GM23338 (cell line): ENCODE measurements around the gene KIFC3. TPM values are rescaled to one million over a fixed set of nuclear protein-coding genes. Genes with fewer than 3 reads are reported as not detected.

Experiments
- ATAC-seq: fragments of 200-7000 bp; cut with Tn5 transposase; 3 replicates; pipeline ENCODE4 v1.9.1; 2020
- DNase-seq: peaks from one replicate; pipeline ENCODE4 v3.0.0-alpha.2; 2015; ENCODE audit warnings: low spot score
- H2AFZ ChIP-seq: fragments of 200-600 bp; sonication (generic); 2 replicates; pipeline ENCODE4 v1.8.0; 2016; ENCODE audit warnings: antibody characterized with exemption, mild to moderate bottlenecking, moderate library complexity
- H3F3A ChIP-seq: fragments of 200-600 bp; sonication (generic); replicated peaks from 2 replicates; pipeline ENCODE4 v1.8.0; 2017; ENCODE audit warnings: antibody characterized with exemption, mixed run types, low read depth
- H3K27ac ChIP-seq: fragments of 200-600 bp; sonication (generic); 2 replicates; pipeline ENCODE4 v1.6.1; 2016; ENCODE audit warnings: low read depth
- H3K27me3 ChIP-seq: fragments of 200-600 bp; sonication (generic); 2 replicates; pipeline ENCODE4 v1.8.0; 2016; ENCODE audit warnings: mild to moderate bottlenecking, mixed run types, moderate library complexity; ENCODE audit not compliant: insufficient read depth
- H3K36me3 ChIP-seq: fragments of 200-600 bp; sonication (generic); 2 replicates; pipeline ENCODE4 v1.8.0; 2016; ENCODE audit warnings: mild to moderate bottlenecking; ENCODE audit not compliant: insufficient read depth
- H3K4me1 ChIP-seq: fragments of 200-600 bp; sonication (generic); 2 replicates; pipeline ENCODE4 v1.8.0; 2016; ENCODE audit warnings: mild to moderate bottlenecking, moderate library complexity; ENCODE audit not compliant: insufficient read depth
- H3K4me2 ChIP-seq: fragments of 200-600 bp; sonication (generic); 2 replicates; pipeline ENCODE4 v1.7.1; 2017; ENCODE audit warnings: mixed run types
- H3K4me3 ChIP-seq: fragments of 200-600 bp; sonication (generic); 2 replicates; pipeline ENCODE4 v1.6.1; 2016; ENCODE audit warnings: mixed run types
- H3K79me2 ChIP-seq: fragments of 200-600 bp; sonication (generic); replicated peaks from 2 replicates; pipeline ENCODE4 v1.8.0; 2017; ENCODE audit warnings: mild to moderate bottlenecking; ENCODE audit not compliant: insufficient read depth
- H3K9me2 ChIP-seq: fragments of 200-600 bp; sonication (generic); 2 replicates; pipeline ENCODE4 v1.8.0; 2017; ENCODE audit not compliant: insufficient read depth
- H4K20me1 ChIP-seq: fragments of 200-600 bp; sonication (generic); replicated peaks from 2 replicates; pipeline ENCODE4 v1.8.0; 2017; ENCODE audit warnings: mild to moderate bottlenecking; ENCODE audit not compliant: insufficient read depth
- H3K27ac Mint-ChIP-seq: 2 replicates; pipeline ENCODE4 v1.8.0; 2020; ENCODE audit warnings: inconsistent platforms, mild to moderate bottlenecking, moderate library complexity, mixed read lengths
- H3K27me3 Mint-ChIP-seq: 3 replicates; pipeline ENCODE4 v1.8.0; 2022; ENCODE audit warnings: low read depth, mild to moderate bottlenecking, moderate library complexity, mixed read lengths, inconsistent platforms; ENCODE audit not compliant: insufficient read depth, poor library complexity
- H3K36me3 Mint-ChIP-seq: 3 replicates; pipeline ENCODE4 v1.8.0; 2021; ENCODE audit warnings: low read depth, mild to moderate bottlenecking, inconsistent platforms, moderate library complexity, mixed read lengths
- H3K4me1 Mint-ChIP-seq: 3 replicates; pipeline ENCODE4 v1.8.0; 2020; ENCODE audit warnings: mild to moderate bottlenecking, inconsistent platforms, mixed read lengths
- H3K4me3 Mint-ChIP-seq: 3 replicates; pipeline ENCODE4 v1.8.0; 2021; ENCODE audit warnings: moderate library complexity, mild to moderate bottlenecking, inconsistent platforms, mixed read lengths
- H3K9me3 Mint-ChIP-seq: 3 replicates; pipeline ENCODE4 v1.8.0; 2020; ENCODE audit warnings: moderate library complexity, mild to moderate bottlenecking, inconsistent platforms, mixed read lengths
- CREB1 ChIP-seq: fragments of 250-450 bp; sonication (Bioruptor Pico); IDR thresholded peaks from 2 replicates; pipeline ENCODE4 v1.5.0; 2020; ENCODE audit warnings: low read depth, mild to moderate bottlenecking, moderate library complexity
- EZH2 ChIP-seq: fragments of 200-600 bp; sonication (generic); IDR thresholded peaks from one replicate; pipeline ENCODE4 v1.8.0; 2017; ENCODE audit warnings: antibody characterized with exemption, mild to moderate bottlenecking, low read depth; ENCODE audit not compliant: unreplicated experiment
- JUNB ChIP-seq: IDR thresholded peaks from one replicate; pipeline ENCODE4 v1.6.1; 2016; ENCODE audit warnings: antibody characterized with exemption; ENCODE audit not compliant: unreplicated experiment
- NANOG ChIP-seq: IDR thresholded peaks from 2 replicates; pipeline ENCODE4 v1.6.1; 2016; ENCODE audit warnings: antibody characterized with exemption, borderline replicate concordance
- POLR2AphosphoS5 ChIP-seq: IDR thresholded peaks from 2 replicates; pipeline ENCODE4 v1.6.1; 2016; ENCODE audit warnings: antibody characterized with exemption, low read depth
- STAT1 ChIP-seq: IDR thresholded peaks from one replicate; pipeline ENCODE4 v1.6.1; 2016; ENCODE audit warnings: antibody characterized with exemption; ENCODE audit not compliant: unreplicated experiment
- ZNF114 ChIP-seq: fragments of 250-450 bp; sonication (Bioruptor Pico); IDR thresholded peaks from 2 replicates; pipeline ENCODE4 v1.5.0; 2020; ENCODE audit warnings: mild to moderate bottlenecking, moderate library complexity
- ZNF331 ChIP-seq: fragments of 250-450 bp; sonication (Bioruptor Pico); IDR thresholded peaks from 2 replicates; pipeline ENCODE4 v1.5.0; 2020; ENCODE audit warnings: low read depth, mild to moderate bottlenecking, moderate library complexity
- polyA plus RNA-seq: library from polyadenylated mRNA; unstranded; fragments of >200 nt; fragmentation: Nextera tagmentation; extraction: Ambion mirVana; gene quantifications from 2 replicates; pipeline ENCODE4 v1.2.1, GENCODE V29; 2016
- total RNA-seq: library from RNA; depleted of rRNA; stranded (reverse); fragments of >200 nt; shearing (Covaris generic); gene quantifications from 2 replicates; pipeline ENCODE4 v1.2.3, GENCODE V29; 2014
- TF ChIP-seq, protein P1 (sequence below): IDR thresholded peaks from one replicate; pipeline ENCODE4 v1.6.1; 2018; ENCODE audit warnings: antibody characterized with exemption; ENCODE audit not compliant: unreplicated experiment
- TF ChIP-seq, protein P2 (sequence below), 2 experiments: fragments of 200-600 bp in 1 of 2; sonication (generic) in 1 of 2; conservative IDR thresholded peaks; 2 replicates each; pipeline versions ENCODE4 v1.5.1 to v1.6.1; 2016 to 2017; ENCODE audit warnings: antibody characterized with exemption in 2 of 2, low read depth in 2 of 2, mild to moderate bottlenecking in 2 of 2, moderate library complexity in 1 of 2

Gene KIFC3
- total and polyA plus RNA-seq, 2 experiments from 2014 or later: 4.4 to 12.5 TPM

DNA sequence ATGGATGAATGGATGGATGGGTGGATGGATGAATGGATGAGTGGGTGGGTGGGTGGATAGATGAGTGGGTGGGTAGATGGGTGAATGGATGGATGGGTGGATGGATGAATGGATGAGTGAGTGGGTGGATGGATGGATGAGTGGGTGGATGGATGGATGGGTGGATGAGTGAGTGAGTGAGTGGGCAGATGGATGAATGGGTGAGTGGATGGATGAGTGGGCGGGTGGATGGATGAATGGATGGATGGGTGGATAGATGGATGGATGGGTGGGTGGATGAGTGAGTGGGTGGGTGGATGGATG, 73.2 kb downstream of the KIFC3 start:
- no peaks in the 10 kb centered on the region for H3K27me3 ChIP-seq
- H3K4me1 ChIP-seq: no peaks in the 10 kb centered on the region
- no peaks in the 10 kb centered on the region for H3K36me3 ChIP-seq
- DNase-seq: no peak
- Mint-ChIP-seq H3K36me3 (no peaks in the 10 kb centered on the region), H3K27ac (no peak overlapping the region), H3K4me3 (no peak overlapping the region), H3K4me1 (no peaks in the 10 kb centered on the region), H3K27me3 (peaks cover 4% of the 10 kb centered on the region), H3K9me3 (no peaks in the 10 kb centered on the region; the same call in 2 of the 3 replicates)
- H3K79me2 ChIP-seq: no peaks in the 10 kb centered on the region
- no peaks in the 10 kb centered on the region for H3K9me2 ChIP-seq
- H3K4me2 ChIP-seq: no peak overlapping the region
- H3K27ac ChIP-seq: no peak overlapping the region
- ATAC-seq: no peak
- no peak overlapping the region for H2AFZ ChIP-seq
- TF ChIP-seq NANOG (no peak), JUNB (no peak), ZNF114 (CRISPR knock-in tag) (no peak), STAT1 (no peak), ZNF331 (CRISPR knock-in tag) (no peak), POLR2AphosphoS5 (no peak), EZH2 (no peak), CREB1 (CRISPR knock-in tag) (no peak)
- TF ChIP-seq, protein P1, sequence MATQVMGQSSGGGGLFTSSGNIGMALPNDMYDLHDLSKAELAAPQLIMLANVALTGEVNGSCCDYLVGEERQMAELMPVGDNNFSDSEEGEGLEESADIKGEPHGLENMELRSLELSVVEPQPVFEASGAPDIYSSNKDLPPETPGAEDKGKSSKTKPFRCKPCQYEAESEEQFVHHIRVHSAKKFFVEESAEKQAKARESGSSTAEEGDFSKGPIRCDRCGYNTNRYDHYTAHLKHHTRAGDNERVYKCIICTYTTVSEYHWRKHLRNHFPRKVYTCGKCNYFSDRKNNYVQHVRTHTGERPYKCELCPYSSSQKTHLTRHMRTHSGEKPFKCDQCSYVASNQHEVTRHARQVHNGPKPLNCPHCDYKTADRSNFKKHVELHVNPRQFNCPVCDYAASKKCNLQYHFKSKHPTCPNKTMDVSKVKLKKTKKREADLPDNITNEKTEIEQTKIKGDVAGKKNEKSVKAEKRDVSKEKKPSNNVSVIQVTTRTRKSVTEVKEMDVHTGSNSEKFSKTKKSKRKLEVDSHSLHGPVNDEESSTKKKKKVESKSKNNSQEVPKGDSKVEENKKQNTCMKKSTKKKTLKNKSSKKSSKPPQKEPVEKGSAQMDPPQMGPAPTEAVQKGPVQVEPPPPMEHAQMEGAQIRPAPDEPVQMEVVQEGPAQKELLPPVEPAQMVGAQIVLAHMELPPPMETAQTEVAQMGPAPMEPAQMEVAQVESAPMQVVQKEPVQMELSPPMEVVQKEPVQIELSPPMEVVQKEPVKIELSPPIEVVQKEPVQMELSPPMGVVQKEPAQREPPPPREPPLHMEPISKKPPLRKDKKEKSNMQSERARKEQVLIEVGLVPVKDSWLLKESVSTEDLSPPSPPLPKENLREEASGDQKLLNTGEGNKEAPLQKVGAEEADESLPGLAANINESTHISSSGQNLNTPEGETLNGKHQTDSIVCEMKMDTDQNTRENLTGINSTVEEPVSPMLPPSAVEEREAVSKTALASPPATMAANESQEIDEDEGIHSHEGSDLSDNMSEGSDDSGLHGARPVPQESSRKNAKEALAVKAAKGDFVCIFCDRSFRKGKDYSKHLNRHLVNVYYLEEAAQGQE: no peak
- TF ChIP-seq, protein P2, sequence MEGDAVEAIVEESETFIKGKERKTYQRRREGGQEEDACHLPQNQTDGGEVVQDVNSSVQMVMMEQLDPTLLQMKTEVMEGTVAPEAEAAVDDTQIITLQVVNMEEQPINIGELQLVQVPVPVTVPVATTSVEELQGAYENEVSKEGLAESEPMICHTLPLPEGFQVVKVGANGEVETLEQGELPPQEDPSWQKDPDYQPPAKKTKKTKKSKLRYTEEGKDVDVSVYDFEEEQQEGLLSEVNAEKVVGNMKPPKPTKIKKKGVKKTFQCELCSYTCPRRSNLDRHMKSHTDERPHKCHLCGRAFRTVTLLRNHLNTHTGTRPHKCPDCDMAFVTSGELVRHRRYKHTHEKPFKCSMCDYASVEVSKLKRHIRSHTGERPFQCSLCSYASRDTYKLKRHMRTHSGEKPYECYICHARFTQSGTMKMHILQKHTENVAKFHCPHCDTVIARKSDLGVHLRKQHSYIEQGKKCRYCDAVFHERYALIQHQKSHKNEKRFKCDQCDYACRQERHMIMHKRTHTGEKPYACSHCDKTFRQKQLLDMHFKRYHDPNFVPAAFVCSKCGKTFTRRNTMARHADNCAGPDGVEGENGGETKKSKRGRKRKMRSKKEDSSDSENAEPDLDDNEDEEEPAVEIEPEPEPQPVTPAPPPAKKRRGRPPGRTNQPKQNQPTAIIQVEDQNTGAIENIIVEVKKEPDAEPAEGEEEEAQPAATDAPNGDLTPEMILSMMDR (conservative IDR thresholded peaks at IDR 0.05; ENCODE audit: low read depth in 2 of 2): no peak
- H3F3A ChIP-seq: no peaks in the 10 kb centered on the region
- H3K4me3 ChIP-seq: no peak overlapping the region
- no peaks in the 10 kb centered on the region for H4K20me1 ChIP-seq

DNA sequence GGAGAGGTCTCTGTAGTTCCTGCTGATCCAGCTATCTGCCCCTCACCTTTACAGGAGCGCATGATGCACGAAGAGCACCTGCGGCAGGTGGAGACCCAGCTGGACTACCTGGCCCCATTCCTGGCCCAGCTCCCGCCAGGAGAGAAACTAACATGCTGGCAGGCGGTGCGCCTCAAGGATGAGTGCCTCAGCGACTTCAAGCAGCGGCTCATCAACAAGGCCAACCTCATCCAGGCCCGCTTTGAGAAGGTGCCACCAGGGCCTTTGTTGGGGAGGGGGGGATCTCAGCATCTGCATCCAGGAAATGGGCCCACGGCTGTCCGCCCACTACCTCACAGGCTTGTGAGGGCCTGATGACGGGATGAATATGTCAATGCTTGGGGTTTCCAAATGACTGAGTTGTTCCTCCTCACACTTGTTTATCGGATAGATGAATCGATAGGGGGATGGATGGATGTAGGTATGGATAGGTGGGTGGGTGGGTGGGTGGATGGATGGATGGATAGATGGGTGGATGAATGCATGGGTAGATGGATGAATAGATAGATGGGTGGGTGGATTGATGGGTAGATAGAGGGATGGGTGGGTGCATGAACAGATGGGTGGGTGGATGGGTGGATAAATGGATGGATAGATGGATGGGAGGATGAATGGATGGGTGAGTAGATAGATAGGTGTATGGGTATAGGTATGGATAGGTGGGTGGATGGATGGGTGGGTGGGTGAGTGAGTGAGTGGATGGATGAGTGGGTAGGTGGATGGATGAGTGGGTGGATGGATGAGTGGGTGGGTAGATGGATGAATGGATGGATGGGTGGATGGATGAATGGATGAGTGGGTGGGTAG, 73.7 kb downstream of the KIFC3 start:
- Histone ChIP-seq H3K4me1 (no peaks in the 10 kb centered on the region), H2AFZ (no peak overlapping the region), H3K4me3 (no peak overlapping the region), H3K27ac (no peak overlapping the region), H4K20me1 (no peaks in the 10 kb centered on the region), H3K9me2 (no peaks in the 10 kb centered on the region), H3F3A (no peaks in the 10 kb centered on the region), H3K79me2 (no peaks in the 10 kb centered on the region), H3K36me3 (no peaks in the 10 kb centered on the region), H3K4me2 (no peak overlapping the region), H3K27me3 (no peaks in the 10 kb centered on the region)
- no peak overlapping the region for H3K4me3 Mint-ChIP-seq
- peaks cover 4% of the 10 kb centered on the region for H3K27me3 Mint-ChIP-seq
- no peak overlapping the region for H3K27ac Mint-ChIP-seq
- H3K4me1 Mint-ChIP-seq: no peaks in the 10 kb centered on the region
- ATAC-seq: no peak
- no peak for DNase-seq
- no peaks in the 10 kb centered on the region; the same call in 2 of the 3 replicates for H3K9me3 Mint-ChIP-seq
- H3K36me3 Mint-ChIP-seq: no peaks in the 10 kb centered on the region
- no peak for TF ChIP-seq JUNB
- TF ChIP-seq EZH2: no peak
- TF ChIP-seq, protein P1: no peak
- TF ChIP-seq STAT1: no peak
- no peak for TF ChIP-seq NANOG
- no peak for TF ChIP-seq ZNF331 (CRISPR knock-in tag)
- TF ChIP-seq, protein P2 (conservative IDR thresholded peaks at IDR 0.05; ENCODE audit: low read depth in 2 of 2): no peak
